Raji (cell line): Measurements from ENCODE around the gene FAM210A.

Source experiments
- POLR2A ChIP-seq: IDR thresholded peaks from 2 replicates; pipeline ENCODE4 v1.6.1; 2011; ENCODE audit warnings: low read depth, low read length, control low read depth; ENCODE audit not compliant: insufficient read depth

Gene FAM210A

DNA sequence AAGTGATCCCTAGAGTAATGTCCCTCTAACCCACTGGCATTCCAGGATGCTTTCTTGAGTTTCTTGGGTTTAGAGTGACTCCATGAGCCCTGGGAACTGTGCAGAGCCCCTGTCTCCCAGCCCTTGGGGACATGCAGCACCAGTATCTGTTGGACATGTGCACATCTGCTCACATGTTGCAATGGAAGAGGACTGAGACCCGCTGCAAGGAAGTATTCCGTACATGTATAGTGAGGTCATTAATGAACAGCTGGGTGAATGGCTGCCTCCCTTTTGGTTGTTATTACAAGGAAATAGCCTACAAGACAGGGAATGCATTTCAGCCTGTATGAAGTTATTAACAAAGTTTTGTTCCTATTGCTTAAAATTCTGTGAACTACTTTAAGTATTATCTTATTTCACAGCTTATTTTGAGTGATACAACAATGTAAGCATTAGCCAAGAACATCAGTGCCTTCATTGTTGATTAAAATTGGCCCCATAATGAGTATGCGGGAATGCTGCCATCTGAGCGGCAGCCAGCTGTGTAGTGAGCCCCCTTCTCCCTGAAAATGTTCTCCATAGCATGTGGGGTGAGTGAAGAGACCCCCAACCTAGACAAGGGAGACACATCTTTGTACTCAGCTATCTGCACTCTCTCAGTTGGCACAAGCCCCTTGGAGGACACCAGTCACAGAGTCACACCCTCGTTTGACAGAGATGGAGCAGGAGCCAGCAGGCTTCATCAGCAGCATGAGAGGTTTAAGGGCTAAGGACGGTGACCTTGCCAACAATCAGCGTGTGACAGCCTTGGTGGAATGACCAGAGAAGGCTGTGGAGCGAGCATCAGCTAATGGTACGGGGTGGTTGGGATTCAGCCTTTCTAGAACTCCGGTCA, 87.4 kb downstream of the FAM210A start:
- TF ChIP-seq POLR2A, result no peak

DNA sequence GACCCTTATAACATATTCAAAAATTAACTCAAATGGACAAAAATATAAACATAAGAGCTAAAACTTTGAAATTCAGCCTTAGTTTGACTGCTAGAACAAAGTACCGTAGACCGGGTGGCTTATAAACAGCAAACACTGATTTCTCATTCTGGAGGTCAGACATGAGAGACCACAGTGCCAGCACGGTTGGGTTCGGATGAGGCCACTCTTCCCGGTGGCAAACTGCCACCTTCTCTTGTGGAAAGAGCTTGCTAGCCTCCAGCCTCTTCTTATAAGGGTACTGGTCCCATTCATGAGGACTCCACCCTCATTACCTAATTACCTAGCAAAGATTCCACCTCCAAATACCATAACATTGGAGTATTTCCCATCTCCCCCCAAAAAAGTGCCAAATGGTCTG, 91.3 kb downstream of the FAM210A start:
- TF ChIP-seq POLR2A, result no peak

DNA sequence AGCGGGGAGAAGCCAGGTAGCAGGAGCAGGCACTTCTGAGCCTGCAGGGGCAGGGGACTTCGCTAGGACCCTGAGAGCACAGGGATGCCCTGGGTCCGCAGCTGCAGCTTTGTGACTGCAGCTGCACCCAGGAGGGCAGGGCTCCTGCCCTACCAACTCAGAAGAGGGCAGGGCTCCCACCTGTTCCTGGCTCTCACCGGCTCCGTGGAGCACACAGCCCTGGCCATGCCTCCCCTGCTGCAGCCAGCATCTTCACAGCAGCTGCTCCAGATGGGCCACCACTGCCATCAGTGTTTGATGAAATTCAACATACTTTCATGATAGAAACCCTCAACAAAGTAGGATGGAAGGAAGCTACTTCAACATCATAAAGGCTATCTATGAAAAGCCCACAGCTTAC, 92.7 kb downstream of the FAM210A start:
- no peak for TF ChIP-seq POLR2A

- no peak for TF ChIP-seq POLR2A
Observed at GRCh38 chr18:13630716-13631268, 95.6 kb downstream of the FAM210A start.

GRCh38 chr18:13629841-13630715, 96.3 kb downstream of the FAM210A start:
- no peak for TF ChIP-seq POLR2A

- no peak for TF ChIP-seq POLR2A
Observed at GRCh38 chr18:13628211-13628610, 98.1 kb downstream of the FAM210A start.

DNA sequence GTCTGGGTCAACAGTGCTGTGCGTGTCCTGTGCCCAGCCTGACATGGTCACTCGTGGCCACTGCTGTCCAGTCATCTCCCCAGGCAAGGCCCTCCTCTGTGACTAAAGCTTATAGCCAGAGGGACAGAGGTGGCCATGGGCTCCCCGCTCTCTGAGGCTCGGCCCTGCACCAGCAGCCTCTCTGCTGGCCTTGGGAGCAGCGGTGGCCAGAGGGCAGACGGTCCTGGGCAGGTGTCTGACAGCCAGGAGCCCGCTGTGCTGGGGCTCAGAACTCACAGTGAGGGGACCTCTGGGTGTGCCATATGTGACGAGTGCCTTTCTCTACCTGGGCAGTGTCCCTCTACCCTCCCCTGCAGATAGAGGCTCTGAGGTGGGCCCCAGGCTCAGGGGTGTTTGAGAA, 98.7 kb downstream of the FAM210A start:
- TF ChIP-seq POLR2A, result no peak

GRCh38 chr18:13626544-13626908, 99.8 kb downstream of the FAM210A start:
- TF ChIP-seq POLR2A, result no peak

DNA sequence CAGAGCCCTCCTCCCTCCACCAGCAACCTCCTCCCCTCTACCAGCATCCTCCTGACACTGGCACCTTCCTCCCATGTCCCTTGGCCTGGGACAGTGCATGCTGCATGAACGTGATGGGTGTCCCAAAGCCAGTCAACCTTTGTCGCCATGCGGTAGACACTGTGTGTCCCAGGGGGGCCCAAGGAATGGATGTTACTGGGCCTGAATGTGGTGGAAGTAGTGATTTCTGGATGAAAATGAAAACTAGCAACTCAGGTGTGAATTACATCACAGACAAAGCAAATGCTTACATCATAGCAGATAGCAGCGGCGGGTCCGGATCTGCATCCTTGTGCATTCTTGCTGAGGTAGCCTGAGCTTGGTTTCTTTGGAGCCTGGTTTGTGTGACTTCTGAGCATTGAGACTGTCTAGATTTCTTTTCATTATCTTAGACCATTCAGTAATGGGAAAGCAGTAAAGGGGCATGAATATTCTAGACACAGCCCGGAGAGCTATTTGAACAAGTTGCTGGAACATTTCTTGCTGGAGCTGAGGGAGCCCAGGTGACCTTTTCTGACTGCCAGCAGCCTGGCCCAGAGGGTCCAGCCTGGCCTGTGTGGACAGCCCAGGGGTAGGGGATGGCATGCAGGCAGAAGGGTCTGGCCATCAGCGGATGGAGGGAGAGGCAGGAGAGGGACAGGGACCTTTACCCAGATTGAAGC, 100.4 kb downstream of the FAM210A start:
- TF ChIP-seq POLR2A, result no peak

- no peak for TF ChIP-seq POLR2A
Observed at GRCh38 chr18:13625355-13625754, 101.0 kb downstream of the FAM210A start.

GRCh38 chr18:13624563-13625237, 101.7 kb downstream of the FAM210A start:
- no peak for TF ChIP-seq POLR2A

DNA sequence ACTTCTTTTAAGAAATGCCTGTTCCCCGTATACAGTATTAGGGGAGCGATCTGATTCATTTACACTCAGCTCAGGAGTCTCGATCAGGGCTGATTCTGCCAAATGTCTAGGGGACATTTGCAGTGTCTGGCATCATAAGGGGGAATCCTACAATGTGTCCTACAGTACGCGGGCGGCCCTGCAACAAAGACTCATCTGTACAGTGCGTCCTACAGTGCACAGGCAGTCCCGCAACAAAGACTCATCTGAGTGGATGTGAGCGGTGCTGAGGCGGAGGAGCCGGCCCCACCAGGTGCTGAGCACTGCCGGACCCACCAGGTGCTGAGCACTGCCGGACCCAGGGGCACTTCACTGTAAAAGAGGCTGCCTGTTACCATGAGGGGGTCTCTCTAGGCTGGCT, 102.5 kb downstream of the FAM210A start:
- no peak for TF ChIP-seq POLR2A

GRCh38 chr18:13623348-13623747, 103.0 kb downstream of the FAM210A start:
- no peak for TF ChIP-seq POLR2A

GRCh38 chr18:13622751-13623150, 103.6 kb downstream of the FAM210A start:
- TF ChIP-seq POLR2A, result no peak
